ENCODE measurements around the gene FLNB.
"Not testable (repeated sequence)": the region's sequence is repeated elsewhere in the genome, so short reads cannot be mapped to it uniquely, and the experiment has no call there.

FLNB gene

GRCh38 chr3:58180940-58181587 lies 172.8 kb downstream of the FLNB start:
- DNase-seq (ENCODE audit: low read depth), result no peak

GRCh38 chr3:58183221-58183620 lies 175.0 kb downstream of the FLNB start:
- DNase-seq (ENCODE audit: low read depth), result no peak

GRCh38 chr3:58183891-58184290 lies 175.7 kb downstream of the FLNB start:
- DNase-seq (ENCODE audit: low read depth), result no peak

GRCh38 chr3:58184309-58184981 lies 176.2 kb downstream of the FLNB start:
- no peak for DNase-seq (ENCODE audit: low read depth)

GRCh38 chr3:58184982-58185360 lies 176.7 kb downstream of the FLNB start:
- DNase-seq (ENCODE audit: low read depth), result no peak

- no peak for DNase-seq (ENCODE audit: low read depth)
Measured at GRCh38 chr3:58188173-58188564, 179.9 kb downstream of the FLNB start.

- no peak for DNase-seq (ENCODE audit: low read depth)
Measured at GRCh38 chr3:58188921-58189451, 180.8 kb downstream of the FLNB start.

- no peak for DNase-seq (ENCODE audit: low read depth)
Measured at GRCh38 chr3:58189691-58190090, 181.5 kb downstream of the FLNB start.

GRCh38 chr3:58190291-58190690 lies 182.1 kb downstream of the FLNB start:
- no peak for DNase-seq (ENCODE audit: low read depth)

GRCh38 chr3:58190882-58191281 lies 182.7 kb downstream of the FLNB start:
- DNase-seq (ENCODE audit: low read depth), result no peak

- DNase-seq (ENCODE audit: low read depth), result no peak
Measured at GRCh38 chr3:58191361-58191991, 183.3 kb downstream of the FLNB start.

- no peak for DNase-seq (ENCODE audit: low read depth)
Measured at GRCh38 chr3:58192069-58192468, 183.8 kb downstream of the FLNB start.

- DNase-seq (ENCODE audit: low read depth), result no peak
Measured at GRCh38 chr3:58193682-58194407, 185.6 kb downstream of the FLNB start.

- DNase-seq (ENCODE audit: low read depth), result no peak
Measured at GRCh38 chr3:58197588-58197987, 189.4 kb downstream of the FLNB start.

GRCh38 chr3:58198362-58198761 lies 190.1 kb downstream of the FLNB start:
- no peak for DNase-seq (ENCODE audit: low read depth)

- DNase-seq (ENCODE audit: low read depth), result no peak
Measured at GRCh38 chr3:58198804-58199203, 190.6 kb downstream of the FLNB start.

GRCh38 chr3:58200121-58200709 lies 192.0 kb downstream of the FLNB start:
- DNase-seq (ENCODE audit: low read depth), result no peak

- DNase-seq (ENCODE audit: low read depth), result no peak
Measured at GRCh38 chr3:58200846-58201355, 192.7 kb downstream of the FLNB start.

GRCh38 chr3:58201451-58201850 lies 193.2 kb downstream of the FLNB start:
- DNase-seq (ENCODE audit: low read depth), result not testable (repeated sequence)

- no peak for DNase-seq (ENCODE audit: low read depth)
Measured at GRCh38 chr3:58202917-58203360, 194.7 kb downstream of the FLNB start.

- DNase-seq (ENCODE audit: low read depth), result no peak
Measured at GRCh38 chr3:58203541-58203940, 195.3 kb downstream of the FLNB start.

- DNase-seq (ENCODE audit: low read depth), result no peak
Measured at GRCh38 chr3:58204720-58205119, 196.5 kb downstream of the FLNB start.
